Skeletal muscle tissue (tissue), 4 donors: ENCODE data around the gene LRP5. TPM values are rescaled to one million over a fixed set of nuclear protein-coding genes. Genes with fewer than 3 reads are reported as not detected.

ENCODE experiments used
- H3K27ac ChIP-seq: one replicate; pipeline ENCODE4 v1.7.0; 2013; ENCODE audit warnings: mild to moderate bottlenecking, low read depth, low read length, inconsistent platforms
- H3K27me3 ChIP-seq, 3 donors: one replicate each; pipeline ENCODE4 v1.7.0; 2013; ENCODE audit warnings: low read length in 3 of 3; ENCODE audit not compliant: control insufficient read depth in 3 of 3, insufficient read depth in 3 of 3
- H3K36me3 ChIP-seq, 3 donors: one replicate each; pipeline ENCODE4 v1.7.0; 2013; ENCODE audit warnings: low read length in 3 of 3; ENCODE audit not compliant: control insufficient read depth in 3 of 3, insufficient read depth in 3 of 3
- H3K4me1 ChIP-seq, 3 donors: one replicate each; pipeline ENCODE4 v1.7.0; 2013; ENCODE audit warnings: low read length in 3 of 3, mild to moderate bottlenecking in 3 of 3; ENCODE audit not compliant: control insufficient read depth in 3 of 3, insufficient read depth in 3 of 3
- H3K4me3 ChIP-seq, 3 donors: one replicate each; pipeline ENCODE4 v1.7.0; 2013; ENCODE audit warnings: low read length in 3 of 3
- H3K9ac ChIP-seq, 3 donors: one replicate each; pipeline ENCODE4 v1.7.0; 2013; ENCODE audit warnings: low read length in 3 of 3, mild to moderate bottlenecking in 3 of 3, moderate library complexity in 2 of 3, low read depth in 1 of 3
- H3K9me3 ChIP-seq, 3 donors: one replicate each; pipeline ENCODE4 v1.7.0; 2013; ENCODE audit warnings: low read length in 3 of 3; ENCODE audit not compliant: control insufficient read depth in 3 of 3
- total RNA-seq: library from RNA; depleted of rRNA; stranded (reverse); fragments of >200 nt; gene quantifications from one replicate; pipeline ENCODE4 v1.2.3, GENCODE V29; 2014
- donor health status: Osteomylitis.

Gene LRP5
- total RNA-seq, 1 donor from 2014 or later, result 31.3 TPM

DNA sequence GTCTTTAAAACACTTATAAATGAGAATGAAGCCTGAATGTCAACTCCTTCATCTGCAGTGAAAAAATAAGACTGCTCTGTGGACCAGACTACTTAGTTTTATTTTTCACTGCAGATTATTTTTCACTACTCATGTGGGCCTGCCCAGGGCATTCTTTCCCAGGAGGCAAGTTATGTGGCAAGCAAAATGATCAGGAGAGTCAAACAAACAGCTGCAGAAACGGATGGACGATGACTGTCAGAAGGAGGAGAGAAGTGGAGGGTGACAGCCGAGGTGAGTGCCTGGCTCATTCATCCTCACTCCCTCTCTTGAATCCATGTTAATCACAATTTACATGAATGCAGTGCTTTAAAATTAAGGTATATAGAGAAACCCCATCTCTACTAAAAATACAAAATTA is 5.8 kb upstream of the LRP5 start:
- no peaks in the 10 kb centered on the region for H3K9me3 ChIP-seq
- H3K4me1 ChIP-seq, result peaks cover 5 to 16% (median 13%) of the 10 kb centered on the region in 3 donors
- no peak overlapping the region for H3K9ac ChIP-seq
- no peak overlapping the region for H3K4me3 ChIP-seq
- no peak overlapping the region for H3K27ac ChIP-seq
- H3K36me3 ChIP-seq, result no peaks in the 10 kb centered on the region
- no peaks in the 10 kb centered on the region for H3K27me3 ChIP-seq

DNA sequence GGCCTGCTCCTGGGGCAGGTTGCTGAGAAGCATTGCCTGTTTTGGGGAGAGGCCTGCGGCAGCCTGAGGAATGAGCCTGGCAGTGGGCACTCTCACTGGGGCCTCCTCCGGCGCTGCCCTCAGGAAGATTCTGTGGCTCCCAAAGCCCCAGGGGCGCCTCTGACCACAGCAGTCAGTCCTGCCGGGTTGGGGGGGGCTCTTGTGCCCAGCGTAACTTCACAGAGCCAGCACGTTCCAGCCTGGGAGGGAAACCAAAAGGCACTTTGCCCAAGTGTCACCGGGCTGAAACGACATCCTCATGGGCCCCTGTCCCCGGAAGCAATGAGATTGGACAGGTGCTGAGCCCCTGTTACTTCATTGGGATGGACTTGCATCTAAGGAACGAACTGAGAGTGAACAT is 4.3 kb upstream of the LRP5 start:
- Histone ChIP-seq H3K4me1 (peaks cover 8 to 9% (median 8%) of the 10 kb centered on the region in 3 donors), H3K9ac (peak overlapping the region in 2 of 3 donors; percentile 32 to 70), H3K36me3 (no peaks in the 10 kb centered on the region), H3K27me3 (no peaks in the 10 kb centered on the region), H3K9me3 (no peaks in the 10 kb centered on the region), H3K4me3 (no peak overlapping the region), H3K27ac (peak overlapping the region; percentile 51)

GRCh38 chr11:68309621-68310185 is 2.7 kb upstream of the LRP5 start:
- Histone ChIP-seq H3K27ac (no peak overlapping the region), H3K4me1 (peaks cover 23 to 25% (median 23%) of the 10 kb centered on the region in 3 donors), H3K9me3 (no peaks in the 10 kb centered on the region), H3K27me3 (no peaks in the 10 kb centered on the region), H3K36me3 (no peaks in the 10 kb centered on the region), H3K9ac (no peak overlapping the region), H3K4me3 (no peak overlapping the region)

GRCh38 chr11:68311160-68312116 is 953 bp upstream of the LRP5 start:
- H3K36me3 ChIP-seq, result no peaks in the 10 kb centered on the region
- no peak overlapping the region for H3K9ac ChIP-seq
- H3K4me3 ChIP-seq, result no peak overlapping the region
- H3K4me1 ChIP-seq, result peaks cover 33 to 35% (median 35%) of the 10 kb centered on the region in 3 donors
- H3K9me3 ChIP-seq, result no peaks in the 10 kb centered on the region
- H3K27me3 ChIP-seq, result no peaks in the 10 kb centered on the region
- no peak overlapping the region for H3K27ac ChIP-seq

- H3K9ac ChIP-seq, result peak overlapping the region; percentile 53 to 89 (median 82)
- peaks cover 43 to 45% (median 44%) of the 10 kb centered on the region in 3 donors for H3K4me1 ChIP-seq
- no peaks in the 10 kb centered on the region for H3K9me3 ChIP-seq
Measured at GRCh38 chr11:68312780-68313573, 586 bp downstream of the LRP5 start.

GRCh38 chr11:68313574-68314202 is 1.3 kb downstream of the LRP5 start:
- Histone ChIP-seq H3K9me3 (no peaks in the 10 kb centered on the region), H3K9ac (peak overlapping the region; percentile 53 to 89 (median 82)), H3K27me3 (no peaks in the 10 kb centered on the region), H3K27ac (peak overlapping the region; percentile 71), H3K4me1 (peaks cover 38 to 41% (median 38%) of the 10 kb centered on the region in 3 donors), H3K4me3 (peak overlapping the region; percentile 74 to 79 (median 77)), H3K36me3 (no peaks in the 10 kb centered on the region)

More at GRCh38 chr11:68312780-68313573, 586 bp downstream of the LRP5 start:
- H3K4me3 ChIP-seq, result peak overlapping the region; percentile 74 to 79 (median 77)
- no peaks in the 10 kb centered on the region for H3K36me3 ChIP-seq
- H3K27me3 ChIP-seq, result no peaks in the 10 kb centered on the region
- H3K27ac ChIP-seq, result peak overlapping the region; percentile 71

GRCh38 chr11:68314203-68315170 is 2.1 kb downstream of the LRP5 start:
- Histone ChIP-seq H3K27me3 (no peaks in the 10 kb centered on the region), H3K4me1 (peaks cover 38 to 41% (median 38%) of the 10 kb centered on the region in 3 donors), H3K9ac (peak overlapping the region; percentile 65 to 89 (median 82)), H3K27ac (peak overlapping the region; percentile 71), H3K36me3 (no peaks in the 10 kb centered on the region), H3K4me3 (peak overlapping the region; percentile 74 to 79 (median 77)), H3K9me3 (no peaks in the 10 kb centered on the region)

DNA sequence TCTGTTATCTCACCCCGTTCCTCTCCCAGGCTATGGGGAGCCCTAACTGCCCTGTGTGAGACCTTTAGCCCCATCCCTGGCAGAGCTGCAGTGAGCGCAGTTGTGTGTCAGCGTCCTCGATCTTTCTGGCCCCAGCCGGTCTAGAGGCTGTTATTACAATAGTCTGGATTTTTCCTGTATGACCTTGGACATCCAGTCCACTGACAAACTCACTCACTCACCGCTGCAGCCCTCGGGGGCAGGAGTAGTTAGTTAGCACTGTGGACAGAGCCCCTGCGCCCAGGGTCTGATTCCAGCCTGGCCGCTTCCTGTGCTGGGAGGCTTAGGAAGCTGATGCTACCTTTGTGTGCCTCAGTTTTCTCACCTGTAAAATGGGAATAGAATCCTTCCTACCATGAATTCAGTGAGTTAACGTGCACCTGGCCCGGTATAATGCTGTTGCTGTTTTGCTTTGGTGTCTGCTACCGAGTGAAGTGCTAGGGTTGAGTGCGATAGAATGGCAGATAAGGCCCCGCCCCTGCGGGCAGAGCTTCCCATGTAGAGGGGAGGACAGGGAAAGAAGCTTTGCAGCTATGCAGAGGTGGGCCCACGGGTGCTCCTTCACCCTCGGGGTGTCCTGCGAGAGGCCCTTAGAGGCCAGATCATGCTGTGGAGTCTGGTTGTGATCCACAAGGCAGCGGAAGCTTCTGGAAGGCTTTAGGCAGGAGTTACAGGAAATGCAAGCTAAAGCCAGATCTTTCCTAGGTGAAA is 3.0 kb downstream of the LRP5 start:
- peak overlapping the region; percentile 27 to 79 (median 77) for H3K4me3 ChIP-seq
- H3K27me3 ChIP-seq, result no peaks in the 10 kb centered on the region
- H3K36me3 ChIP-seq, result no peaks in the 10 kb centered on the region
- H3K9ac ChIP-seq, result peak overlapping the region in 2 of 3 donors; percentile 65 to 82
- peaks cover 38 to 41% (median 38%) of the 10 kb centered on the region in 3 donors for H3K4me1 ChIP-seq
- H3K27ac ChIP-seq, result peak overlapping the region; percentile 71
- H3K9me3 ChIP-seq, result no peaks in the 10 kb centered on the region
